HG03354 (cell line): ENCODE data around the gene IER3IP1.

Experiments used
- ATAC-seq: cut with Tn5 transposase; IDR thresholded peaks from one replicate; pipeline ENCODE4 v1.9.1; 2021; ENCODE audit warnings: mild to moderate bottlenecking; ENCODE audit not compliant: unreplicated experiment, poor library complexity, severe bottlenecking

IER3IP1 gene

DNA sequence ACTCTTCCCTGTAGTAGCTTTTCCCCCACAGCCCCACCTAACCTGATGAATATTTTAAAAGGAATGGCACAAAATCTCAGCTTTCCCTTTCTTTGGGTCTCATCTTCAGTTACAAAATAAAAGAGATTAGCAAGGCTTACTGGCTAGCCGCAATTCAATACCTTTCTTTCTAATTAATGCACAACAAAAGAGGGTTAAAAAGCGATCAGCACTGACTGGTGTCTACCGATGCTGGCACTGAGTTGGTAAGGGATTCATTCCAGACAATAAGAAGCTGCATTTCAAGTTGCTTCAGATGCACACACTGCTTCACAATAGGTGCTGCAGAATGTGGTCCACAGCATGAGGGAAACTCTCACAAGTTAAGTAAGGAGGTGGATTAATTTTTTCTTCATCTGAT lies 67.8 kb downstream of the IER3IP1 start:
- no peak for ATAC-seq
